Measurements from ENCODE around the gene MMEL1.
A peak's percentile ranks its signal among the peaks of the same experiment; 100 is the strongest.
"Not testable (repeated sequence)": the region's sequence is repeated elsewhere in the genome, so short reads cannot be mapped to it uniquely, and the experiment has no call there.

The MMEL1 gene

GRCh38 chr1:2555634-2556276 lies 77.1 kb downstream of the MMEL1 start:
- DNase-seq: no peak

DNA sequence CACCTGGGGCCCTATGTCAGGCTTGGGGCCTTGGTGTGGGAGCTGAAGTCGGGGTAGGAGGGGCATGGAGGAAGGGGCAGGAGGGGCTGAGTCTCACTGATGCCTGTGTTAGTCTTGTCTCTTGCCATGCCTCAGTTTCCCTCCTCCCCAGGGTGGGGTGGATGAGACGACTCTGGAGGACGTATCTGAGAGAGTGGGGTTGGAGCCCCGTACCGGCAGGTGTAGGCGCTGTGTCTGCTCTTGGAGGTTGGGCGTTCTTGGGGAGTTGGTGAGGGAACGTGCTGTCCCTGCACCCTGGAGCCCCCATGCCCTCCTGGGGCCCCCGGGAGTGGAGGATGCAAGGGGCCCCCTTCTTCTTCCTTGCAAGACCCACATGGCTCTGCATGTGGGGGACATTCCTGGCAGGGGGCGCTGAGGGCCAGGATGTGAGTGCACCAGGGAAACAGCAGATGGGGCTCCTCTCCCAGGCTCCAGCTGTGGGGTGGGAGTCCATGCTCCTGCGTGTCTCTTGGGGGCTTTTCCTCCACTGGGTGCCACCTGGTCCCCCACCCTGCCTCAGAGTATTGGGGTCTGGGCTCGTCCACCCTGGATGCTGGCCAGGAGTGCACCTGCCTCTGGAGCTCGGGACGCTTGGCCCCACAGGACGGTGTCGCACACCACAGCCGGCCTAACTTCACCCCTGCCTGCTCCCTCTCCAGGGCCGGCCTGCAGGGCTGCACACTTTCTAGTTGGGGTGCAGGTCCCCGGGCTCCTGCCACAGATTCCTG lies 78.0 kb downstream of the MMEL1 start:
- DNase-seq: no peak

- DNase-seq: no peak
These were observed 78.8 kb downstream of the MMEL1 start for GRCh38 chr1:2553871-2554620.

DNA sequence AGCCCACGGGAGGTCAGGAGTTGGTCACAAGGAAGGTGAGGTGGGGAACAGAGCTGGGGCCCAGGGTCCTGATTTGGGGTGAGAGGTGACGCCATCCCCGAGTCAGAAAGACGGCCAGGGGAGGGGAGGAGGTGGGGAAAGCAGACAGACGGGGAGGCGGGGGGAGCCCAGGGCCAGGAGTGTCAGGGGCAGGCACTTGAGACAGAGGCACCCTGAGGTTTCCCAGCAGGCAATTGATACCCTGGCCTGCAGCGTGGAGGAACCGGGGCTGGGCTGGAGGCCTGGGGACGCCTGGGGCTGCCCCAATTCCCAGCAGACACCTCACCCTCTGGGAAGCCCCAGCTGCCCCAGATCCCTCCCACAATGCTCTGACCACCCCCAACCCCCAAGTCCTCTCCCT lies 79.7 kb downstream of the MMEL1 start:
- not testable (repeated sequence) for DNase-seq

DNA sequence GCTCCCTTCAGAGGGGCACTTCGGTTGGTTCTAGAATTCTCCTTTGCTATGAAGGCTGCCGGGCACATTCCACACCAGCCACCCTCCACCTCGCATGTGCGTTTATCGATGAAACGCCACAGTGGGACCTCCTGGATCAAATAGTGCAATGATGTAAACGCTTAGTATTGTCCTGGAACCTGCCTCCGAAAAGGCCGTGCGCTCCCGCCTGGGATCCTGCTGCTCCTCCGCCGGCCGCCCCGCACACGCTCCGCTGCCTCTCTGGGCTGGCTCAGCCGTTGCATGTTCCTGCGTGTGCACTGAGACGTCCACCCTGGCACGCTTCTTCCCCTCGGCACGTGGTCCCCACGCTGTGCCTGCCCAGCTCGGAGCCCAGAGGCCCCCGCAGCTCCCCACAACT lies 80.6 kb downstream of the MMEL1 start:
- peak; percentile 65 for DNase-seq

DNA sequence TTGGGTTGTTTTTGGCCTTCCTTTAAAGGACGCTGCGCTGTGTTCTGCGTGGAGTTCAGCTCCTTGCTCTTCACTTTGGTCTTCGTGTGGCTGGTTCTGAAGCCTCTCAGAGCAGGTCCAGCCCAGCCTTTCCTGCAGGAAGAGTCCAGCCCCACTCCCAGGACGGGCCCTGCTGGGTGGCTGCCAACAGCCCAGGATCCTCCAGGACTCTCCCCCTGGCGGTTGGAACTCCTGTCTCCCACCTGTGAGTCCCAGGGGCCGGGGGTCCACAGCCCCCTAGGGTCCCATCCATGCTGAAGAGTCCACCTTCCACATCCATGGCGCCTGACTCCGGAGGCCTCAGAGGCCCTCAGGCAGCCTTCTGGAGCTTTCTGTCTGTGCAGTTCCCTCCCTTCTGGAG lies 81.3 kb downstream of the MMEL1 start:
- not testable (repeated sequence) for DNase-seq

DNA sequence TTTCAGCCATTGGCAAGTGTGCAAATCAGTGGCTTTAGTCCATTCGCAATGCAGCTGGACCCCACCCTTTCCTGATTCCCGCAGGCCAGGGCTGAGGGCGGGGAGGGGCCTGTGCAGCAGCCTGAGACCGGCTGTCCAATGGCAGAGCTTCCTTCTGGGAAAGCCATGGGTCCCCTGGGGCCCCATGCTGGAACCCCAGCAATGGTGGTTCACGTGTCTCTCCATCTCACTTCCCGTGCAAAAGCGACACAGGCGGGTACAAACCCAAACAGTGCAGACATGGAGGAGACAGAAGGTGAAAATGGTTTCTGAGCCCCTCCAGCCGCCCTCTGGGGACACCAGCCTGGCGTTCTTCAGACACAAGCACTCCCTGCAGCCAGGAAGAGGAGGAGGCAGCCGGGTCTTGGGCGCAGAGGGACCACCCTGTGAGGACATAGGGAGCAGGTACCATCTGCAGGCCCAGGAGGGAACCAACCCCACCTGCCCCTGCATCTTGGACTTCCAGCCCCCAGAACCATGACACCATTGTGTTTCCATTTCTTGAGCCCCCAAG lies 82.4 kb downstream of the MMEL1 start:
- not testable (repeated sequence) for DNase-seq

DNA sequence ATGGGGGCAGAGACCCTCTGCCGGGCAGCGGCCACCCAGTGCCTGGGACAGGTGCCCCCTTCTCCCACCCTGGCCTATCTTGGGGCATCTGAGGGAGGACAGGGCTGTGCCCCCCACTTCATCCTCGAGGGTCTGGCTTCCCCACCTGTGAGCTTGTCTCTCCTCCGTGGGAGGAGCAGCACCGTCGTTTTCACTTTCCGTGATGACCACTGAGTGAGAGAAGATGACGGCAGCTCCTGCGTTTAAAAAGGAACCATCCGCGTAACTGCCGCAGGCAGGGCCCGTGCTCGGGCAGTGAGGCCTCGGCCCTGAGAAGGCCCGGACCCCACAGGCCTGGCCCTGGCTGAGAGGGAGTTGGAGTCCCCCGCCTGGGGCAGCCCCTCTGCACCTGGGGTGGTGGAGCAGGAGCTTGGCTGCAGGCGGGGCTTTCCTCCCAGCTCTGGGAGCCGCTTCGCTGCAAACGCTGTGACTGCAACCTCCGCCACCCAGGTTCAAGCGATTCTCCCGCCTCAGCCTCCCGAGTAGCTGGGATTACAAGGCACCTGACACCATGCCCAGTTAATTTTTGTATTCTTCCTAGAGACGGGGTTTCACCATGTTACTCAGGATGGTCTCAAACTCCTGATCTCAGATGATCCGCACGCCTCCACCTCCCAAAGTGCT lies 83.3 kb downstream of the MMEL1 start:
- DNase-seq: not testable (repeated sequence)

- DNase-seq: peak; percentile 85
These were observed 84.7 kb downstream of the MMEL1 start for GRCh38 chr1:2548068-2548589.

- DNase-seq: peak; percentile 55
These were observed 85.4 kb downstream of the MMEL1 start for GRCh38 chr1:2547210-2548067.

DNA sequence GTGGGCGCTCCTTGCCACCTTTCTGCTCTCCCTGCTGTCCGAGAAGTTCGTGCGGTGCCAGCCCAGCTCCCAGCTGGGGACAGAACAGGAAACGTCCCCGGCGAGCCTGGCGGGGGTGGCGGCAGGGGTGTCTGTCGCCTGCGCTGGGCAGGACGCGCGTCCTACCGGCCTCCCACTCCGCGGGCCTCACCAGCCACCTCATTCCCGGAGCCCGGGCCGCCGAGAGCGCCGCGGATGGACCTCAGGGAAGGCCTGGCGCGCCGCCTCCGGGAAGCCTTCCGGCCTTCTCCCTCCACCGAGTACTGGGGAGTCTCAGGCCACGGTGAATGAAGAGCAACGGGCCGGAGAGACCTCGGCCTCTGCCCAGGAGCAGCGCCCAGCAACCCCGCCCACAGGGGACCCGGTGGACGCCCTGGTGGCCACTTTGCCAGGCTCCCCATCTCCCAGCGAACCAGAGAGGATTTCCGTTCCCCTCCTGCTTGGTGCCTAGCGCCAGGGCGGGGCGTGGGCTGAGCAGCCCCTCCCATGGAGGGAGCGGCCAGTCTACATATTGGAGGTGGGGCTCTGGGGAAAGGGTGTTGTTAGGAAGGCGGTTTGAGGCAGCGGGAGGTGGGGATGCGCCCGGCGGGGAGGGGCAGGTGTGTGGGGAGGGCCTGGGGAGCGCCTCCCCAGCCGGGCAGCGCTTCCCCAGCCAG lies 86.2 kb downstream of the MMEL1 start:
- peak; percentile 81 for DNase-seq

DNA sequence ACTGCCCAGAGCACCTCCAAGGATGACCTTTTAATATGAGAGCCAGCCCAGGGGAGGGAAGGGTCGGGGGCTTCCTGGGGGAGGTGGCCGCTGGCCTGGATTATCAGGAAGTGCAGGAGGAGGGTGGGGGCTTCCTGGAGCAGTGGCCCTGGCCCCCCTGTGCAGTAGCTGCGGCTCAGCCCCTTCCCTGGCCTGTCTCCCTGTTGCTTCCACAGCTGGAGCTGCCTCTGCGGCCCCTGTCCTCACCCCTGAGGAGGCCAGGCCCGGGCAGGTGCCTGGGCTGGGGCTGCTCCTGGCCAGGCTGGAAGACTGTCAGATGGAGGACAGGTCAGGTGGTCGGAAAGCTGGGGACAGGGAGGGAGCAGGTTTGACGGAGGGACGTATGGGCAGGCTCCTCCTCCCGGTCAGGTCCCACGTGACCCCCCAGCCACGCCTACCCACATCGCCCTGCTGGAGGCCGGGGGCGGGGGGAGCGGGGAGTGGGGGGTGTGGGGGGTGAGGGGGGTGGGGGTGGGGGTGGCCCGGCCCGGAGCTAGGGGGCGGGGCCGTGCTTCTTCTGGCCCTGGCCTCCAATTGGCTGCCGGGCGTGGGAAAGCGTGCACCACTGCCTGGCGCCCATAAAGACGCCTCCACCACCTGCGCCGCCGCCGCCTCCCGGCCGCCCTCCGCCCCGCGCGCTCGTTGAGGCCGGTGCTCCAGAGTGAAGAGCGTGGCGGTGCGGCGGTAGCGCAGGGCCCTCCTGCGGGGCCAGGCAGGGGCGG lies 86.9 kb downstream of the MMEL1 start:
- peak; percentile 84 for DNase-seq

DNA sequence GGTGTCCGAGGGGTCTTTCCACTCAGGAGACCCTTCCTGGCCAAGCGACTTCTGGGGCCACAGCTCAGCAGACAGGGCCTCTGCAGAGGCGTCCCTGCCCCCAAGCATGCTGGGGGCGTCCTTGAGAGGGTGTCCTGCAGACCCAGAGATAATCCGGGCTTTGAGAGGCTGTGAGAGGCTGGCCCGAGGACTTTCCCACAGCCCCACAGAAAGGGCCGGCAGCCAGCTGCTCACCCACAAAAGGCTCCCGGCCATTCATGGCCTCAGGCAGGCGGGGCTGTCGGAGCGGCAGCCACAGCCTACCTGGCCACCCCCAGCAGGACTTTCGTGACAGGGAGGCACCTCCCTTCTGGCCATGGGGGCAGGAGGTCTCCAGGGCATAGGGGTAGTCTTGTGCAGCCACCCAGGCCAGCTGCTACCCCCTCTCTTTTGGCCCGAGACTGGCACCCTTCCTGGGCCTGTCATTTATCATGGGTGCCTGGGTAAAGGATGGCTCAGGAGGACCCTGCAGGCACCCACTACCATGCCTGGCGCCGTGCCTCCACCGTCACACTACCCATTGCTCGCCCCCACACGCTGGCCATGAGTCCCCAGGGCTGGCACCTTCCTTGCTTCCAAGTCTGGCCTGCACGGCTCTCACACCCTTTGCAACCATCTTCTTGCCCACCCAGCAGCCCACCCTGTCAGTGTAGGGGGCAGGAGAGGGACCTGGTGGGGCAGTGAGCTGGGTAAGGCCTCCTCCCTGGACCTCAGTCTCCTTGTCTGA lies 87.8 kb downstream of the MMEL1 start:
- DNase-seq: peak; percentile 75

DNA sequence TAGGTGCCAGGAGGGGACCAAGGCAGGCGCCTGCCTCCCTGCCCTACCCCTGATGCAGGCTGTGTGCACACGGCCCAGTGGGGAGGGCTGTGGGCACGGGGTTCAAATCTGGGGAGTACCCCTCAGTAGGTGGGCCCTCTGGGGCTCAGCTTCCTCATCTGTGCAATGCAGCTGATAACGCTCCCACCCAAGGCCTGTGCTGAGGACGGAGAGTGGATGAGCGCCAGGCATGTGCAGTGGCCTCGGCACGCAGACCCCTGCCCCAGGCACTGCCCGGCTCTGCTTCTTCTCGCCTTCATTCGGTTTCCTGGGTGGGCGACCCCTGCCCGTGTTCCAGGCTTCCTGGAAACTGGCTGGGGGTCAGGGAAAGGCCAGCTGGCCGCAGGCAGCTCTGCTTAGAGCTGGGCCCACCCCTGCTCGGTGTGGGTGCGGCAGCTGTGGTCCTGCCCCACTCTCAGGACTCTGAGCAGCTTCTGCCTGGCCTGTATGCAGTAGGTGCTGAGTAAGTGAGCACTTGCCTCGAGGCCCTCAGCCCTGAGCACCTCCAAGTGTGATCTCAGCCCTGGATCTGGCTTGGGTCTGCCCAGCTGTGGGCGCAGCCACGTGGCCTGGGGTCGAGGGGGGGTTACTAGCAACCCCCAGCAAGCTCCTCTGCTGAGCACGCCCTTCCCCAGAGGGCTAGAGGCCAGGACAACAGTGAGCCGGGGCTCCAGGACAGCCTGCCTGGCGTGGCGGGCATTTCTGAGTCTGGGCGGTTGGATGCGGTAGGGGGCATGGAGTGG lies 88.5 kb downstream of the MMEL1 start:
- peak; percentile 79 for DNase-seq

GRCh38 chr1:2543543-2544092 lies 89.2 kb downstream of the MMEL1 start:
- peak; percentile 88 for DNase-seq

GRCh38 chr1:2542246-2542915 lies 90.4 kb downstream of the MMEL1 start:
- no peak for DNase-seq

DNA sequence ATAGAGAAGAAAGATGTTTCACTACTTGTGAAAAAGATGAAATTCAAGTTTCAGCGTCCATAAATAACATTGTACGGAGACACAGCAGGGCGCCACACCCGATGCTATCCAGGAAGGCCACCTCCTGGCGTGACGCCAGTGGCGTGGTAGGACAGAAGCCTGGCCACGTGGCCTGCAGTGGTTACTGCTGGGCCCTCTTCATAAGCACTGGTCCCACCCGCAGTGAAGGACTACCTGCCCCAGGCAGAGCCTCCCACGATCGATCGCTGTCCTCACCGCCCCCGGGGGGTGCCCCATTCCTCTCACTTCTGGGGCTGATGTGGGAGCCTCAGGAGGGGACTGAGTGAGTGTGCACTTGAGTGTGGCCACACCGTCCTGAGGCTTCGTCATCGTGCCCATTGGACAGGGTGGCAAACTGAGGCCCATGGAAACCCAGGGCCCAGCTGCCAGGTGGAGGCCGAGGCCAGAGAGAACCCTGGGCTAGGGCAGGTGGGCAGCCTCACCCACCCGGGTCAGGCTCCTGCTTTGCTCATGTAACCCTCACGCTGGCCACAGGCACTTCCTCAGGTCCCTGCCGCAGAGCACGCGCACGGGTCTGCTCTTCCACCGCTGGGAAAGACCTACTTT lies 91.1 kb downstream of the MMEL1 start:
- peak; percentile 44 for DNase-seq
